HEK293 (cell line): ENCODE measurements around the gene GLT6D1.

Experiments
- CTCF ChIA-PET: fragments of 350-600 bp; formaldehyde crosslinking; extraction: SDS; loops from one replicate; lab custom pipeline; 2021; ENCODE audit warnings: antibody characterized with exemption; lab: Yijun Ruan, JAX
- POLR2A ChIA-PET: fragments of 300-600 bp; formaldehyde crosslinking; extraction: SDS; loops from one replicate; lab custom pipeline; 2020; ENCODE audit warnings: antibody characterized with exemption, inconsistent platforms; lab: Yijun Ruan, JAX
- H3K27ac ChIP-seq: fragments of 200-500 bp; sonication (Bioruptor generic); 2 replicates; pipeline ENCODE4 v1.5.1; 2014; ENCODE audit warnings: low read depth, low read length, control low read depth, inconsistent platforms; ENCODE audit errors: extremely low read depth
- H3K36me3 ChIP-seq, 2 experiments: fragments of 200-500 bp in 1 of 2; sonication (Bioruptor generic) in 1 of 2; 1 replicate in 1 of 2; 2 replicates in 1 of 2; pipeline ENCODE4 v1.5.1; 2014 to 2017; ENCODE audit warnings: inconsistent platforms in 2 of 2, low read length in 2 of 2; ENCODE audit not compliant: control insufficient read depth in 2 of 2, insufficient read depth in 1 of 2
- H3K4me1 ChIP-seq: fragments of 200-500 bp; sonication (Bioruptor generic); 2 replicates; pipeline ENCODE4 v1.5.1; 2014; ENCODE audit warnings: mild to moderate bottlenecking, low read length, inconsistent platforms; ENCODE audit not compliant: control insufficient read depth, insufficient read depth
- H3K4me3 ChIP-seq: 2 replicates; pipeline ENCODE4 v1.5.1; 2011; ENCODE audit warnings: low read depth, mild to moderate bottlenecking, control low read depth, low read length, moderate library complexity
- H3K9me3 ChIP-seq: fragments of 200-500 bp; sonication (Bioruptor generic); 2 replicates; pipeline ENCODE4 v1.5.1; 2014; ENCODE audit warnings: low read depth, low read length, inconsistent platforms; ENCODE audit not compliant: control insufficient read depth, insufficient read depth
- GFI1B ChIP-seq: fragments of 450-650 bp; formaldehyde crosslinking; IDR thresholded peaks from 2 replicates; pipeline ENCODE4 v1.5.1; 2016; ENCODE audit warnings: missing biosample characterization, missing genetic modification characterization
- GLI4 ChIP-seq: fragments of 450-650 bp; formaldehyde crosslinking; IDR thresholded peaks from 2 replicates; pipeline ENCODE4 v1.5.1; 2016; ENCODE audit warnings: missing biosample characterization, missing genetic modification characterization
- GLIS1 ChIP-seq: fragments of 450-650 bp; formaldehyde crosslinking; IDR thresholded peaks from 2 replicates; pipeline ENCODE4 v1.5.1; 2016; ENCODE audit warnings: missing biosample characterization, missing genetic modification characterization
- GLIS2 ChIP-seq: fragments of 450-650 bp; formaldehyde crosslinking; IDR thresholded peaks from 2 replicates; pipeline ENCODE4 v1.5.1; 2016; ENCODE audit warnings: missing biosample characterization, missing genetic modification characterization
- HOXC10 ChIP-seq: sonication (generic); formaldehyde crosslinking; IDR thresholded peaks from 2 replicates; pipeline ENCODE4 v1.8.1; 2023; ENCODE audit warnings: mild to moderate bottlenecking, missing genetic modification reagents
- KLF1 ChIP-seq: fragments of 450-650 bp; formaldehyde crosslinking; IDR thresholded peaks from 2 replicates; pipeline ENCODE4 v1.5.1; 2016; ENCODE audit warnings: missing biosample characterization, missing genetic modification characterization
- SALL2 ChIP-seq: fragments of 450-650 bp; formaldehyde crosslinking; IDR thresholded peaks from 2 replicates; pipeline ENCODE4 v1.5.0; 2017; ENCODE audit warnings: missing biosample characterization, mild to moderate bottlenecking, missing genetic modification characterization, borderline replicate concordance
- SCRT1 ChIP-seq: fragments of 450-650 bp; formaldehyde crosslinking; IDR thresholded peaks from 2 replicates; pipeline ENCODE4 v1.5.1; 2016; ENCODE audit warnings: missing biosample characterization, missing genetic modification characterization, borderline replicate concordance
- TRIM28 ChIP-seq: IDR thresholded peaks from 2 replicates; pipeline ENCODE4 v1.6.1; 2011; ENCODE audit warnings: low read length, control low read depth, borderline replicate concordance
- ZBTB48 ChIP-seq: fragments of 450-650 bp; formaldehyde crosslinking; IDR thresholded peaks from 2 replicates; pipeline ENCODE4 v1.5.1; 2016; ENCODE audit warnings: missing biosample characterization, missing genetic modification characterization
- ZEB2 ChIP-seq: fragments of 450-650 bp; formaldehyde crosslinking; IDR thresholded peaks from 2 replicates; pipeline ENCODE4 v1.5.1; 2016; ENCODE audit warnings: missing biosample characterization, missing genetic modification characterization
- ZFHX2 ChIP-seq: fragments of 450-650 bp; formaldehyde crosslinking; conservative IDR thresholded peaks from 2 replicates; pipeline ENCODE4 v1.5.1; 2016; ENCODE audit warnings: missing biosample characterization, missing genetic modification characterization
- ZFP41 ChIP-seq: fragments of 450-650 bp; formaldehyde crosslinking; IDR thresholded peaks from 2 replicates; pipeline ENCODE4 v1.5.1; 2016; ENCODE audit warnings: missing biosample characterization, missing genetic modification characterization, borderline replicate concordance
- ZNF214 ChIP-seq: fragments of 450-650 bp; formaldehyde crosslinking; IDR thresholded peaks from 2 replicates; pipeline ENCODE4 v1.5.1; 2017; ENCODE audit warnings: missing biosample characterization, mild to moderate bottlenecking, missing genetic modification characterization, borderline replicate concordance
- ZNF248 ChIP-seq: fragments of 450-650 bp; formaldehyde crosslinking; IDR thresholded peaks from 2 replicates; pipeline ENCODE4 v1.5.1; 2017; ENCODE audit warnings: missing biosample characterization, missing genetic modification characterization
- ZNF404 ChIP-seq: fragments of 450-650 bp; formaldehyde crosslinking; IDR thresholded peaks from 2 replicates; pipeline ENCODE4 v1.5.1; 2017; ENCODE audit warnings: missing biosample characterization, missing genetic modification characterization
- ZNF529 ChIP-seq: fragments of 450-650 bp; formaldehyde crosslinking; IDR thresholded peaks from 2 replicates; pipeline ENCODE4 v1.5.1; 2017; ENCODE audit warnings: missing genetic modification characterization, missing biosample characterization; ENCODE audit not compliant: insufficient replicate concordance
- ZNF560 ChIP-seq: fragments of 450-650 bp; formaldehyde crosslinking; IDR thresholded peaks from 2 replicates; pipeline ENCODE4 v1.5.1; 2017; ENCODE audit warnings: missing biosample characterization, missing genetic modification characterization, borderline replicate concordance
- ZNF596 ChIP-seq: fragments of 450-650 bp; IDR thresholded peaks from 2 replicates; pipeline ENCODE4 v1.5.0; 2018; ENCODE audit warnings: missing biosample characterization, mild to moderate bottlenecking, missing genetic modification characterization, moderate library complexity
- ZNF621 ChIP-seq: fragments of 450-650 bp; formaldehyde crosslinking; IDR thresholded peaks from 2 replicates; pipeline ENCODE4 v1.5.1; 2017; ENCODE audit warnings: missing biosample characterization, missing genetic modification characterization
- ZNF670 ChIP-seq: fragments of 450-650 bp; formaldehyde crosslinking; IDR thresholded peaks from 2 replicates; pipeline ENCODE4 v1.5.1; 2016; ENCODE audit warnings: missing biosample characterization, missing genetic modification characterization, low read depth
- ZNF707 ChIP-seq: fragments of 450-650 bp; formaldehyde crosslinking; IDR thresholded peaks from 2 replicates; pipeline ENCODE4 v1.5.1; 2016; ENCODE audit warnings: missing biosample characterization, missing genetic modification characterization
- ZSCAN30 ChIP-seq: fragments of 450-650 bp; IDR thresholded peaks from 2 replicates; pipeline ENCODE4 v1.5.1; 2018; ENCODE audit warnings: missing biosample characterization, mild to moderate bottlenecking, missing genetic modification characterization, moderate library complexity
- TF ChIP-seq, protein P1 (sequence below): IDR thresholded peaks from 2 replicates; pipeline ENCODE4 v1.6.1; 2011; ENCODE audit warnings: mild to moderate bottlenecking, low read depth, low read length, borderline replicate concordance

The GLT6D1 gene

GRCh38 chr9:135611142-135611874 is 28.0 kb downstream of the GLT6D1 start (continued):
- TF ChIP-seq ZNF214 (tag by site-specific recombination) (no peak), ZNF596 (no peak)
- TF ChIP-seq, all 188 proteins: peak for 0

DNA sequence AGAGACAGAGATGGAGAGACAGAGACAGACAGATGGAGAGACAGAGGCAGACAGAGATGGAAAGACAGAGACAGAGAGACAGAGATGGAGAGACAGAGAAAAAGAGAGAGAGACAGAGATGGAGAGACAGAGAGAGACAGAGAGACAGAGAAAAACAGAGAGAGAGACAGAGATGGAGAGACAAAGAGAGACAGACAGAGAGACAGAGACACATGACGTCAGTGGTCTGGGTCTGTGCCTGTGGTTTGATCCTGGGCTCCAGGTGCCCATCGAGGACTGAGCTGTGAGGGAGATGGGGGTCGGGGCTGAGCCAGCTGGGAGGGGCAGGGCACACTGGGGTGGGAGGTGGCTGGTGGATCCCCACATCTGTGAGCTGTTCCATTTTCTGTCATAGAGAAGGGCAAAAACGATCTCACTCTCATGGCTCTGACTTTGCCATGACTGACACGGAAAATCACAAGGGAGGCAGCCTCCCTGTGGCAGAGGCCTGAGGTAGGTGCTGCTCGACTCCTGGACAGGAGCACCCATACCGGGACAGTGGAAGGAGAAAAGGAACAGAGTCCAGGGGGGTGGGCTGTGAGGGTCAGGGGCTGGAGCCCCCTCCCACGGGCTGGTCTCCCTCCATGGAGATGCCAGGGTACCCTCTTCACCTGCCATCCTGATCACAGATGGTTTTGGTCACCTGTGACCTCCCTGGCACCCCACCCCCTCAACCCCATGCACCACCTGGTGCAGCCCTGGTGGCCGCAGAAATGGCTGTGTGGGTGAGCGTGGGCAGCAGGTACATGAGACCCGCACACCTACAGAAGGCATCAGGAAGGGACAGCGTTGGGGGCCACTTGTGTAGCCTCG is 28.8 kb downstream of the GLT6D1 start:
- CTCF ChIA-PET = no interaction called here
- TF ChIP-seq ZFHX2 (peak; percentile 24; the same call in 1 of the 2 replicates), TRIM28 (no peak)
- no peaks in the 10 kb centered on the region for H3K4me1 ChIP-seq
- H3K4me3 ChIP-seq = no peak overlapping the region
- POLR2A ChIA-PET = no interaction called here
- H3K27ac ChIP-seq = no peak overlapping the region
- H3K36me3 ChIP-seq = no peaks in the 10 kb centered on the region
- no peaks in the 10 kb centered on the region for H3K9me3 ChIP-seq

- no peak overlapping the region for H3K4me3 ChIP-seq
- no peaks in the 10 kb centered on the region for H3K4me1 ChIP-seq
- ChIA-PET POLR2A (interaction anchor here (1.0 kb wide), 1 partner anchor 17 kb away, joined by 7 read pairs; no protein-coding TSS in a partner anchor), CTCF (no interaction called here)
- TF ChIP-seq ZNF404 (tag by site-specific recombination) (no peak), SCRT1 (tag by site-specific recombination) (no peak), GFI1B (tag by site-specific recombination) (no peak), ZBTB48 (tag by site-specific recombination) (no peak), SALL2 (tag by site-specific recombination) (no peak), GLIS2 (no peak), GLI4 (no peak), KLF1 (tag by site-specific recombination) (no peak)
- TF ChIP-seq, all 188 proteins: peak for 0
- Histone ChIP-seq H3K27ac (no peak overlapping the region), H3K36me3 (no peaks in the 10 kb centered on the region), H3K9me3 (no peaks in the 10 kb centered on the region)
Observed at GRCh38 chr9:135609366-135609955, 29.9 kb downstream of the GLT6D1 start.

DNA sequence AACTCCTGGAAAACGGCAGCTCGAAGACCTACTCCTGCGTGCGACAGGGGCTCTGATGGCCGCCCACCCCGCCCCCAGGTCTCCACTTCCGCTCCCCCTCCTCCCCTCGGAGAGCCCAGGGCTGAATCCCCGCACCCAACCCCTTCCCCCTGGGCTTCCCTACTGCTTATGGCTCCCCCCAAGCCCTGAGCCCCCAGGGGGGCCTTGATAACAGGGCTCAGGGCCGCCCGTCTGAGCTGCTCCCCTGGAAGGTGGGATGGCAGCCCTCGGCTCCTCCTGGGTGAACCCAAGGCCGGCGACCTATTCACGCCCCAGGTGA is 30.4 kb downstream of the GLT6D1 start:
- CTCF ChIA-PET = no interaction called here

DNA sequence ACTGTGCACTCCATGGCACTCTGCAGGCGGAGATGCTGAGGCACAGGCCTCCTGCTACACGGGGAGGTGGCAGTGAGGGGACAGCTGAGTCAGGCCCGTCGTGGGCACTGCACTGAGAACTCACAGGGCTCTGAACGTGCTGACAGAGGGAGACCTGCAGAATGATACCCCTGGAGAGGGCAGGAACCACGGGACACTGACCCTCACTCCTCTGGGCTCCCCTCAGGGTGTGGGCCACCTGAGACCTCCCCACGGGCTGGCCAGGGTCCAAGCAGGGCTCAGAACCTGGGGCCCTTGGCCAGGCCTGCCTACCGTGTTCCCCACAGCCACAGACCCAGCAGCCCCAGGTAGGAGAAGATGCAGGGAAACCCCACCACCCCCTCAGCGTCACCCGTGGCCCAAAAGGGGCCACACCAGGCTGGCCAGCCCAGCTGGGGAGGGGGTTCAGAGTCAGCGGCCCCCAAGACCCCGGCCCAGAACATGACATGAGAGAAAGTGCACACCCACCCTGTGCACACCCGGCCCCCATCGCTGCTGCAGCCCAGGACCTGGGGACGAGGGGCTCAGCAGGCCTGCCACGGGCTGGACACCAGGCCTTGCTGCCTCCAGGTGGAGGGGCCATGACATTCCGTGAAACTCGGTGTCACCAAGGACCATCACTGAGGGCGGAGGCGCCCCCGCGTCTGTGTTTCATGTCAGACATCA is 30.9 kb downstream of the GLT6D1 start:
- Histone ChIP-seq H3K27ac (no peak overlapping the region), H3K36me3 (no peaks in the 10 kb centered on the region), H3K4me3 (no peak overlapping the region), H3K9me3 (no peaks in the 10 kb centered on the region), H3K4me1 (no peaks in the 10 kb centered on the region)
- CTCF ChIA-PET = interaction anchor here (0.6 to 1.2 kb wide), 3 partner anchors 12 to 515 kb away, joined by 3 to 5 read pairs (median 4); no protein-coding TSS in a partner anchor
- TF ChIP-seq ZNF621 (tag by site-specific recombination) (no peak), ZEB2 (tag by site-specific recombination) (no peak), ZNF529 (tag by site-specific recombination) (no peak), ZNF670 (tag by site-specific recombination) (no peak), ZNF248 (tag by site-specific recombination) (no peak), ZSCAN30 (tag by site-specific recombination) (no peak), SCRT1 (tag by site-specific recombination) (no peak), ZFP41 (tag by site-specific recombination) (no peak), HOXC10 (CRISPR knock-in tag) (no peak), ZNF707 (tag by site-specific recombination) (no peak), GLIS1 (tag by site-specific recombination) (no peak), ZNF560 (no peak)
- TF ChIP-seq, protein P1, sequence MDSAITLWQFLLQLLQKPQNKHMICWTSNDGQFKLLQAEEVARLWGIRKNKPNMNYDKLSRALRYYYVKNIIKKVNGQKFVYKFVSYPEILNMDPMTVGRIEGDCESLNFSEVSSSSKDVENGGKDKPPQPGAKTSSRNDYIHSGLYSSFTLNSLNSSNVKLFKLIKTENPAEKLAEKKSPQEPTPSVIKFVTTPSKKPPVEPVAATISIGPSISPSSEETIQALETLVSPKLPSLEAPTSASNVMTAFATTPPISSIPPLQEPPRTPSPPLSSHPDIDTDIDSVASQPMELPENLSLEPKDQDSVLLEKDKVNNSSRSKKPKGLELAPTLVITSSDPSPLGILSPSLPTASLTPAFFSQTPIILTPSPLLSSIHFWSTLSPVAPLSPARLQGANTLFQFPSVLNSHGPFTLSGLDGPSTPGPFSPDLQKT = no peak
- POLR2A ChIA-PET = interaction anchor here (1.0 kb wide), 1 partner anchor 16 kb away, joined by 7 read pairs; no protein-coding TSS in a partner anchor

More for the DNA sequence above, 30.4 kb downstream of the GLT6D1 start:
- TF ChIP-seq ZNF621 (tag by site-specific recombination) = no peak
- H3K27ac ChIP-seq = no peak overlapping the region
- H3K4me3 ChIP-seq = no peak overlapping the region
- no peaks in the 10 kb centered on the region for H3K9me3 ChIP-seq
- H3K4me1 ChIP-seq = no peaks in the 10 kb centered on the region
- H3K36me3 ChIP-seq = no peaks in the 10 kb centered on the region
- POLR2A ChIA-PET = interaction anchor here (1.0 kb wide), 1 partner anchor 17 kb away, joined by 7 read pairs; no protein-coding TSS in a partner anchor
